GM21717 (cell line): ENCODE data around the gene CASP12.

Source experiments
- ATAC-seq: cut with Tn5 transposase; IDR thresholded peaks from one replicate; pipeline ENCODE4 v1.9.1; 2021; ENCODE audit warnings: mild to moderate bottlenecking, moderate library complexity; ENCODE audit not compliant: unreplicated experiment

The CASP12 gene

DNA sequence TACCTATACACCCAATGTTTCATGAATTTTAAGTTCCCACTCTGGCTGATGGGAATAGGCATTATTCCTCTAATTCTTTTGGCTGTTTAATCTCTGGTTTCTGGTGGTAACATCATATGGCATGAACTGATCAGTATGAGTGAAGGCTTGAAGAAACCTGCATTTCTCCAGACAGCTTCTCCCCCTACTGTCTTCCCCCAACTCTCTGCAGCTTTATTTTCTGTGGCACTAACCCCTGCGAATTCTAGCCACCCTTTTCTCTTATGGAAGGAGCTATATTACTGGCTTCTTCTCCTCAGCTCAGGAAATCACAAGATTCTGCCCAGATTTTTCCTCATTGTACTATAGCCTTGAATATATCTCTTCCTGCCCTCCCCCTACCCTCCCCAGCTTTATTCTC, 57.1 kb downstream of the CASP12 start:
- ATAC-seq, result no peak

DNA sequence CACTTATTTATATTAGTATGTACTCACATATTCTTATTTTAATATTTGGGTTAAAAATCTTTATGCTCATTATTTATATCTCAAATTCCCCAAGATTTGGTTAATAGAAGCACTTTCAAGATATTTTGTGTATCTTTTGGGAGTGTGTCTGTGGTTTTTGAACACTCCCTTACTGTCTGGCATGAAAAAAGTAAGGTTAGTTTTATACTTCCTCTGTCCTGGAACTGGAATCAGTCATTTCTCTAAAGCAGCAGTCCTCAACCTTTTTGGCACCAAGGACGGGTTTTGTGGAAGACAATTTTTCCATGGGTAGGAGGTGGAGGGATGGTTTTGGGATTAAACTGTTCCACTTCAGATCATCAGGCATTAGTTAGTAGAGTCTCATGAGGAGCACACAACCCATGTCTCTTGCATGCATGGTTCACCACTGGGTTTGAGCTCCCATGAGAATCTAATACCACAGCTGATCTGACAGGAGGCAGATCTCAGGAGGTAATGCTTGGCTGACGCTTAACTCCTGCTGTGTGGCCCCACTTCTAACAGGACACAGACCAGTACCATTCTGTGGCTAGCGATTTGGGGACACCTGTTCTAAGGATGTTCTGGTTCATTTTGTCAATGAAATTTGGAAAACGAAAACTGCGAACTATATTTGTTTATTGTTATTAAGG, 60.2 kb downstream of the CASP12 start:
- ATAC-seq, result no peak

DNA sequence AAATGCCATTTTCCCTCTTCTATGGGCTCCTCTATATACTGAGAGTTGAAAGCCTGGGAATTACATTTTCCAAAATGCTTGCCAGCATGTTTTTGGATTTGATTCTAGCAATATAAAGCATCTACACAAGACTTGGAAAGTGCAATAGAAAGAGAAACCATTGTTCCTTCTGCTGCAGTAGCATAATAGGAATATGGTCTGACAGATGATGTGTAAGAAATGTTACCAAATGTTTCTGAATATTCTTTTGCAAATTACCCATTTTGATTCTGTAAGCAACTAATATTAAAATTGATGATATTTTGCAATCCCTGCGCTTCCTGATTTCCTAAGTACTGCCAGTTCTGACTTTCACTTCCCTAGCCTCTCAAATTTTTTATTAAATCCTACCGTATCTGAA, 61.6 kb downstream of the CASP12 start:
- no peak for ATAC-seq
